ENCODE data around the gene EXOC7.
"Not testable (repeated sequence)": the region's sequence is repeated elsewhere in the genome, so short reads cannot be mapped to it uniquely, and the experiment has no call there.

The EXOC7 gene

GRCh38 chr17:76088041-76088867 lies 15.3 kb downstream of the EXOC7 start:
- no peak for FAIRE-seq

GRCh38 chr17:76087531-76087930 lies 16.1 kb downstream of the EXOC7 start:
- FAIRE-seq = no peak

- no peak for FAIRE-seq
These were observed 17.2 kb downstream of the EXOC7 start for GRCh38 chr17:76086384-76086783.

GRCh38 chr17:76085731-76086366 lies 17.7 kb downstream of the EXOC7 start:
- FAIRE-seq = no peak

GRCh38 chr17:76085066-76085730 lies 18.4 kb downstream of the EXOC7 start:
- no peak for FAIRE-seq

- no peak for FAIRE-seq
These were observed 19.9 kb downstream of the EXOC7 start for GRCh38 chr17:76083536-76084182.

- FAIRE-seq = no peak
These were observed 21.0 kb downstream of the EXOC7 start for GRCh38 chr17:76082326-76083251.

GRCh38 chr17:76081295-76082210 lies 22.0 kb downstream of the EXOC7 start:
- no peak for FAIRE-seq

GRCh38 chr17:76080768-76081287 lies 22.8 kb downstream of the EXOC7 start:
- no peak for FAIRE-seq

- FAIRE-seq = no peak
These were observed 23.4 kb downstream of the EXOC7 start for GRCh38 chr17:76079956-76080767.

GRCh38 chr17:76079535-76079955 lies 24.0 kb downstream of the EXOC7 start:
- no peak for FAIRE-seq

GRCh38 chr17:76078860-76079534 lies 24.6 kb downstream of the EXOC7 start, which contains the start of gene ZACN:
Gene ZACN (plus strand): TSS chr17:76079182. CDS start chr17:76079265, 83 bp downstream.
- no peak for FAIRE-seq

GRCh38 chr17:76078370-76078769 lies 25.2 kb downstream of the EXOC7 start:
- FAIRE-seq = not testable (repeated sequence)

- FAIRE-seq = no peak
These were observed 25.9 kb downstream of the EXOC7 start for GRCh38 chr17:76077584-76078110.

GRCh38 chr17:76076765-76077583 lies 26.6 kb downstream of the EXOC7 start:
- no peak for FAIRE-seq

- FAIRE-seq = no peak
These were observed 27.3 kb downstream of the EXOC7 start for GRCh38 chr17:76076146-76076764.
